ENCODE results near the gene SLC41A3.
"Not testable (repeated sequence)": the region's sequence is repeated elsewhere in the genome, so short reads cannot be mapped to it uniquely, and the experiment has no call there.

SLC41A3 gene

DNA sequence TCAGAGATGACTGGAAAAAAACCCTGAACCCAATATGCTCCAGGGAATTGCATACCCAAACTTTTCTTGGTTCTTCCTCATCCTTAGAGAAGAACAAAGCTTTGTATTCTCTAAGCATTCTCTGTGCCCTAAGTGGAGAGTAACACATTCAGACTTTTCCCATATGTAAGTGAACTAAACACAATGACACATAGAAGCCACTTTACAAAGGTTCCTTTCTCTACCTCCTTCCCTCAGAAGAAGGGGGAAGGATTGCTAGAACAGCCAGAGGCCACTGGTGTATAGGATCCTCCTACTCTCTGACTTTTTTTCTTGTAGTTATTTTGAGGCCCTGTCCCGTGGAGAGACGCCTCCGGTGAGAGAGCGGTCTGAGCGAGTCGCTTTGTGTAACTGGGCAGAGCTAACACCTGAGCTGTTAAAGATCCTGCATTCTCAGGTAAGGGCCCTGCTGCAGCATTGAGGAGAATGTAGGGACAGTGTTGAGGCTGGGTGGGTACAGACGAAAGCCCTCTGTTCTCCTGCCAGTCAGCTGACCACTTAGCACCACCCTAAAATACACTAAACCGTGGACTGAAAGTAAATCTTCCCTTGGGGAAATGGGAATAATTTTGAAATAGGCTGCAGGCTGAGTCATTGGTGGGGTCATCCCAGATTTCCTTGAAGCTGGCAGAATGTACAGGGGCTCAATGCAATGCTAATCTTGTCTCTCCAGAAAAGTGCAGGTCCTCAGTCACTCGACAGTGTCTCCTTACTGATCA is 108.5 kb downstream of the SLC41A3 start:
- DNase-seq, result not testable (repeated sequence)

DNA sequence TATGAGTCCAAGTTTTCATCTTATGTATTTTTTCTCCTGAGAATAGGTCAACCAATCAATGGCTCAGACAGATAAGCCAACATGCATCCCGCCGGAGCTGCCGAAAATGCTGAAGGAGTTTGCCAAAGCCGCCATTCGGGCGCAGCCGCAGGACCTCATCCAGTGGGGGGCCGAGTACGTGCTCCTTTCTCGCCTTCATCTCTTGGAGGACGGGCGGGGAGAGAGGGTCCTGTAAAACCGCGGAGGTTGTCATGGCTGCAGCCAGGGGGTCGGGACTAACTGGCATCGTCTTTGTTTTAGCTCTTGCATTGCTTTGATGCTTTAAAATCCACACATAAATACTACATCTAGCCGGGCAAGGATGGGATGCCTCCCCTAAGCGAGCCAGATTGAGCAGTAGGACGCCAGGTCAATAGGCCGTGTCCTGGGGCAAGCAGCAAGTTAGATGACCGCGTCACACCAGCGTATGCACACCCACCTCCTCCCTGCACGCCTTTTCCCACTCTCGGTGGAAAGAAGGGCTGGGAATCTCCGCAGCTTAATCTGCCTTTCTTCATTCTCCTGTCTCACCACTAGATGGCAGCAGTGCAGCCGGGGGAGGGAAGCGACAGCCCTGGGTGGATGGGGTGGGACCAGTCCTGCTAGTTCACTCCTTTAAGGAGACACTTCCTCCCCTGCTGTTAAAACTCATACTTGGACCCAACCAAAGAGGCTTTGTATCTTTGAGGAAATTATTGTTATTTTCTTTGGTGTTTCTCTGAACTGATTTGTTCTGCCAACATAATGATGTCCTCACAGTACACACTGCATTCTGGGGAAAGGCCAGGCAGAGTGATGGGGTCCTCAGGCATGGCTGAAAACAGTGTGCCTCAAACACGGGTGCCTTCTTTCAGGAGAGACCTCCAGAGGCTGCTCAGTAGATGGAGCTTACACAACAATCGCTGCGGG is 111.7 kb downstream of the SLC41A3 start:
- peak; percentile 15 for DNase-seq

DNA sequence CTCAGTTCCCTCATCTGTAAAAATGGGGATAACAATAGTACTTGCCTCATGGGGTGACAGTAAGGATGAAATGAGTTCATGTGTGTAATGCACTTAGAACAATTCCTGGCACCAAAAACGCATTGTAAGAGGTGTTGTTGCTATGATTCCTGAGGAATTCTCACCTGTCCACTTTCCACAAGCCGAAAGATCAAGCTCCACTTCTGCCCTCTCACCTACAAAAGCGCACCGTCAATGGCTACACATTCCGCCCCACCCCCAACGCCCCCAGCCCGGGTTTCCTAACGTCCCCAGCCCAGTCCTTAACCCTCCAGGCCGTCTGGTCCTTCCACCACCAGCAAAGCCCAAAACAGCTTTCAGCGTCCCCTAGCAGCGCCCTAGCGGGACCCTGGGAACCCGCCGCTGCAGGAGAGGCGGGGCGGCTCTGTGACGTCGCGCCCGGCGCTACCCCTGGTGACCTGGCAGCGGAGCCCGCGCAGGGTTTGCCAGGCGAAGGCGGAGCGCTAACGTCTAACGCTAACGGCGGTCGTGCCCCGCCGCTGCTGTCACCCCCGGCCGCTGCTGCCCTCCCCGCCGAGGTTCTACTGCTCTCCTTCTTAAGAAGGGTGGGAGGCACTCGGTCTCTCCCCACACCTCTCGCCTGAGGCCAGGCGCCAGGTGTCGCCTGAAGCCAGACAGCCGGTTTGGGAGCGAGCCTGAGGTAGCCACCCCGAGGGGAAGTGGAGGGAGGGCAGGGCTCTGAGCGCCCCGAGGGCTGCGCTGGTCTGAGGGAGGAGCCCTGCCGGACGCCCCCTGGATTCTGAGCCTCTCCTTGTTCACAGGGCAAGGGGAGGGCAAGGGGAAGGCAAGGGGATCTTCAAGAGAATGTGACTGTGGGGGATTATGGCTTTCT is 115.0 kb downstream of the SLC41A3 start, which contains the start of gene ROPN1B:
Gene ROPN1B, plus strand, starts transcription at position 478 of the 892 bp plus-strand sequence. CDS start 2,877 bp downstream, outside the sequence.
- not testable (repeated sequence) for DNase-seq

DNA sequence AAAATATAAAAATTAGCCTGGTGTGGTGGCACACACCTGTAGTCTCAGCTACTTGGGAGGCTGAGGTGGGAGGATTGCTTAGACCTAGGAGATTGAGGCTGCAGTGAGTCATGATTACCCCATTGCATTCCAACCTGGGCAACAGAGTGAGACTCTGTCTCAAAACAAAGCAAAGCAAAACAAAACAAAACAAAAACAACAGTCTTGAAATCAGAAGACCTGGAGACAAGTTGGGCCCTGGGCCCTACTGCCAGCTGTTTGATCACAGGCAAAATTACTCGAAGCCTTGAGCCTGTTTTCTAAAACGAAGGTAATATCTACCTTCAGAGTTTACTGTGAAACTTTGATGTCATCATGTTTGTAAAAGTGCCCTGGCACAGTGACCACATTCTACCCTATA is 115.8 kb downstream of the SLC41A3 start:
- DNase-seq, result not testable (repeated sequence)

GRCh38 chr3:125967156-125967555 is 116.8 kb downstream of the SLC41A3 start:
- DNase-seq, result peak; percentile 82

- DNase-seq, result no peak
Observed at GRCh38 chr3:125965505-125965904, 118.4 kb downstream of the SLC41A3 start.

DNA sequence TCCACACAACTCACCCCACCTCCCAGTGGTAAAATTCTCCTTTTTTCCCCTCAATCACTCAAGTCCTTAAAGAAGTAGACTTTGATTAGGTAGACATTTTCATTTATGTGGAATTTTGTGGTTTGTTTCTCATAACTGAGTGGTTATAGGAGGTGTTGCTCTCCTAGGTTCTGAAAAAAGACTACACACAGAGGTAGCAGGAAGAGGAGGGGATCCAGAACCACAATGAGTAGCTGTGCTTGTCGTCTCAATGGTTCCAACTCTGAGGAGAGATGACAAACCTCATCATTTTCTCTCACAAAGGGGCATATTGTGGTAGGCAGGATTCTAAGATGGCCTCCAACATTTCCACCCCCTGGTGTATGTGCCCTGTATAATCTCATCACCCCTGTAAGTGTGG is 120.1 kb downstream of the SLC41A3 start:
- not testable (repeated sequence) for DNase-seq

- DNase-seq, result no peak
Observed at GRCh38 chr3:125961289-125961589, 122.7 kb downstream of the SLC41A3 start.

GRCh38 chr3:125960456-125961288 is 123.3 kb downstream of the SLC41A3 start:
- no peak for DNase-seq

GRCh38 chr3:125960066-125960424 is 123.9 kb downstream of the SLC41A3 start:
- DNase-seq, result no peak

- DNase-seq, result no peak
Observed at GRCh38 chr3:125959317-125960065, 124.4 kb downstream of the SLC41A3 start.

DNA sequence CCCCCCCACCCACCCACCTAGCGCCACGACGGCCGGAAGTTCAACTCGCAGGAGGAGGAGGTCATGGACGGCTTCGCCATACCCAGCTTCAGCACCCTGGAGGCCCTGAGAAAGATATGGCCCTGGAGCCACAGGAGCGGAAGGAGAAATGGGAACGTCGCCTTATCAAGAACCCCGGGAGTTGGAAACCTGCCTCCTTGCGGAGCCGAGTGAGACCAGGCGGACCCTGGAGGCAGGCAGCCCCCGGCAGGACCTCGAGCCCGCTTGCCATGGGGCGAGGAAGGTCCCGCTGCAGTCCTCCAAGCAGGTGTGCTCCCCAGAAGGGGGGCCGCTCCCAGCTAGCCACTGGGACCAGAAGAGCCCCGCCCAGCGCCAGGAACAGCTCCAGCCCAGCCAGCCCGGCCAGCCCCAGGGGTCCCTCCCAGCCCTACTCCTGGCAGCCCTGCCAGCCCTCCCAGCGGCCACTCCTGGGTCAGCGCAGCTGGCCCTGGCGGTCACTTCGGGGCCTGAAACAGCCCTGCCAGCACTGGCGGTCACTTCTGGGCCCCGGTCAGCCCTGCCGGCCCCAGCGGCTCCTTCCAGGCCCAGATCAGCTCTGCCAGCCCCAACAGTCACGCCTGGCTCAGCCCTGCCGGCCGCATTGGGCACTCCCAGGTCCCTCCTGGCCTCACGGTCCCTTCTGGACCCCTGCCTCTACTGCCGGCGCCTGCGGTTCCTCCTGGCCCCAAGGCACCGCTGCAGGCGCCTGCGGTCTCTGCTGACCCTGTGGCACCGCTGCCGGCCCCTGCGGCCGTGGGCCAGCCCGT is 125.2 kb downstream of the SLC41A3 start:
- DNase-seq, result no peak

GRCh38 chr3:125957674-125958510 is 126.0 kb downstream of the SLC41A3 start:
- DNase-seq, result no peak

GRCh38 chr3:125957020-125957419 is 126.9 kb downstream of the SLC41A3 start:
- DNase-seq, result not testable (repeated sequence)
